Neuron (in vitro differentiated cells): ENCODE data around the gene OLFML3.
A peak's percentile ranks its signal among the peaks of the same experiment; 100 is the strongest.
"Not testable (repeated sequence)": the region's sequence is repeated elsewhere in the genome, so short reads cannot be mapped to it uniquely, and the experiment has no call there.

Source experiments
- H2AFZ ChIP-seq: one replicate; pipeline ENCODE4 v1.6.1; 2013; ENCODE audit warnings: low read depth, mild to moderate bottlenecking, inconsistent platforms, low read length, moderate library complexity
- H3K27me3 ChIP-seq: one replicate; pipeline ENCODE4 v1.6.1; 2013; ENCODE audit warnings: low read length; ENCODE audit not compliant: insufficient read depth
- H3K36me3 ChIP-seq: one replicate; pipeline ENCODE4 v1.6.1; 2013; ENCODE audit warnings: low read length; ENCODE audit not compliant: insufficient read depth
- H3K4me1 ChIP-seq: one replicate; pipeline ENCODE4 v1.6.1; 2013; ENCODE audit warnings: low read length; ENCODE audit not compliant: insufficient read depth
- H3K4me3 ChIP-seq: 2 replicates; pipeline ENCODE4 v1.5.1; 2013; ENCODE audit warnings: mild to moderate bottlenecking, low read length, moderate library complexity
- H3K9me3 ChIP-seq: one replicate; pipeline ENCODE4 v1.6.1; 2013; ENCODE audit warnings: low read length

The OLFML3 gene

GRCh38 chr1:113987259-113987658, 8.0 kb downstream of the OLFML3 start:
- Histone ChIP-seq H3K4me3 (no peak overlapping the region), H3K27me3 (no peaks in the 10 kb centered on the region), H3K36me3 (no peaks in the 10 kb centered on the region), H2AFZ (no peak overlapping the region), H3K9me3 (no peaks in the 10 kb centered on the region), H3K4me1 (no peaks in the 10 kb centered on the region)

GRCh38 chr1:113990530-113990929, 11.3 kb downstream of the OLFML3 start:
- Histone ChIP-seq H2AFZ (no peak overlapping the region), H3K27me3 (no peaks in the 10 kb centered on the region), H3K36me3 (no peaks in the 10 kb centered on the region), H3K4me3 (no peak overlapping the region), H3K4me1 (no peaks in the 10 kb centered on the region), H3K9me3 (peaks cover 2% of the 10 kb centered on the region)

DNA sequence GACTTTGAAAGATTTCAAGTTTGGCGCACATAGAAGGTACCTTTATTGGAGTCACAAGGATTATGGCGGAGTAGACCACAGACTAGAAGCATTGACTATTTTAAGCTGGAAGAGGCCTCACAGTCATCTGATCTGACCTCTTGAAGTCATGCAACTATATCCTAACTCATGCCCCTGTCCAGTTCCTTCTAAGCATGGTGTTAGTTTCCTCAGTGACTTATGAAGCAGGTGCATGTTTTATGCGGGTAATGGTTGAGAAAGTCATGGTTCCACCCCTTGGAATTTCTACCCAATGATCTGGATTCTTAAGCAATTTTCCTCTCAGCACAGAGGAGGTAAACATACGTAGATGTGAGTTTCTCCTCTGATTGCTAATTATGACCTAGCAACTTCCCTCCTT, 11.7 kb downstream of the OLFML3 start:
- no peak overlapping the region for H3K4me3 ChIP-seq
- H3K9me3 ChIP-seq, result peaks cover 2% of the 10 kb centered on the region
- H3K27me3 ChIP-seq, result no peaks in the 10 kb centered on the region
- H2AFZ ChIP-seq, result no peak overlapping the region
- no peaks in the 10 kb centered on the region for H3K36me3 ChIP-seq
- H3K4me1 ChIP-seq, result no peaks in the 10 kb centered on the region

DNA sequence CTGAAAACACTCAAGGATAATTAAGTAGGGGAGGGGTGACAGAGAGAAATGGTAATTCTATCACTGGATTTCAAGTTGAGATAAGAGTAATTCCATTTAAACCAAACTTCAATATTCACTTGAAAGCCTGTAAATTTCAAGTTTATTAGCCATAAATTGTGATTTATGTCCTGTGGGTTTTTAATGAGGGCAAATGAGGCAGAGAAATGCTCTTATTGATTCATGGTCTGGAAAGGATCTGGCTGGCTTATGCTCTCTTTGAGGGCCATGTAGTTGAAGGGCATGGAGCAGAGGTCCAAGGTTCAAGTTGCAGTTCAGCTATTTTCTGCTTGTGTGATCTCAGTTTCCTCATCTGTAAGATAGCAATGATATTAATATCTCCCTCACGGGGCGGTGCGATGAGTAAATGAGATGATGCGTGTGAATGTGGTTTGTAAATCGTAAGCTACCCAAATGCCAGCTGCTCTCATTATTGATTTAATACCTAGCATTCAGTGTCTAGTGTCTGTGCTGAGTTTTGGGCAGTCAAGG, 12.3 kb downstream of the OLFML3 start:
- H3K36me3 ChIP-seq, result no peaks in the 10 kb centered on the region
- no peak overlapping the region for H2AFZ ChIP-seq
- no peak overlapping the region for H3K4me3 ChIP-seq
- H3K4me1 ChIP-seq, result no peaks in the 10 kb centered on the region
- peaks cover 2% of the 10 kb centered on the region for H3K9me3 ChIP-seq
- no peaks in the 10 kb centered on the region for H3K27me3 ChIP-seq

- Histone ChIP-seq H3K9me3 (peaks cover 2% of the 10 kb centered on the region), H3K27me3 (no peaks in the 10 kb centered on the region), H3K4me1 (no peaks in the 10 kb centered on the region), H3K4me3 (no peak overlapping the region), H3K36me3 (no peaks in the 10 kb centered on the region), H2AFZ (no peak overlapping the region)
Observed at GRCh38 chr1:113993072-113993471, 13.8 kb downstream of the OLFML3 start.

GRCh38 chr1:113993766-113994165, 14.5 kb downstream of the OLFML3 start:
- H3K4me1 ChIP-seq, result no peaks in the 10 kb centered on the region
- peaks cover 2% of the 10 kb centered on the region for H3K9me3 ChIP-seq
- H3K27me3 ChIP-seq, result peaks cover 2% of the 10 kb centered on the region
- no peak overlapping the region for H3K4me3 ChIP-seq
- H2AFZ ChIP-seq, result no peak overlapping the region
- H3K36me3 ChIP-seq, result no peaks in the 10 kb centered on the region

- Histone ChIP-seq H3K4me1 (no peaks in the 10 kb centered on the region), H3K27me3 (peaks cover 2% of the 10 kb centered on the region), H2AFZ (no peak overlapping the region)
Observed at GRCh38 chr1:113995382-113995781, 16.1 kb downstream of the OLFML3 start.

GRCh38 chr1:113998361-113998760, 19.1 kb downstream of the OLFML3 start:
- no peak overlapping the region for H3K4me3 ChIP-seq
- H3K9me3 ChIP-seq, result peaks cover 2% of the 10 kb centered on the region
- no peak overlapping the region for H2AFZ ChIP-seq
- H3K27me3 ChIP-seq, result peaks cover 2% of the 10 kb centered on the region
- peaks cover 8% of the 10 kb centered on the region for H3K4me1 ChIP-seq
- no peaks in the 10 kb centered on the region for H3K36me3 ChIP-seq

More at GRCh38 chr1:113995382-113995781, 16.1 kb downstream of the OLFML3 start:
- Histone ChIP-seq H3K36me3 (no peaks in the 10 kb centered on the region), H3K9me3 (peaks cover 2% of the 10 kb centered on the region), H3K4me3 (no peak overlapping the region)

GRCh38 chr1:113999233-113999632, 20.0 kb downstream of the OLFML3 start:
- no peaks in the 10 kb centered on the region for H3K36me3 ChIP-seq
- peaks cover 2% of the 10 kb centered on the region for H3K27me3 ChIP-seq
- H2AFZ ChIP-seq, result no peak overlapping the region
- no peaks in the 10 kb centered on the region for H3K9me3 ChIP-seq
- no peak overlapping the region for H3K4me3 ChIP-seq
- peaks cover 9% of the 10 kb centered on the region for H3K4me1 ChIP-seq

- Histone ChIP-seq H3K27me3 (peaks cover 2% of the 10 kb centered on the region), H3K36me3 (no peaks in the 10 kb centered on the region), H3K9me3 (no peaks in the 10 kb centered on the region), H3K4me1 (peaks cover 9% of the 10 kb centered on the region), H3K4me3 (no peak overlapping the region), H2AFZ (no peak overlapping the region)
Observed at GRCh38 chr1:113999799-114000198, 20.5 kb downstream of the OLFML3 start.

DNA sequence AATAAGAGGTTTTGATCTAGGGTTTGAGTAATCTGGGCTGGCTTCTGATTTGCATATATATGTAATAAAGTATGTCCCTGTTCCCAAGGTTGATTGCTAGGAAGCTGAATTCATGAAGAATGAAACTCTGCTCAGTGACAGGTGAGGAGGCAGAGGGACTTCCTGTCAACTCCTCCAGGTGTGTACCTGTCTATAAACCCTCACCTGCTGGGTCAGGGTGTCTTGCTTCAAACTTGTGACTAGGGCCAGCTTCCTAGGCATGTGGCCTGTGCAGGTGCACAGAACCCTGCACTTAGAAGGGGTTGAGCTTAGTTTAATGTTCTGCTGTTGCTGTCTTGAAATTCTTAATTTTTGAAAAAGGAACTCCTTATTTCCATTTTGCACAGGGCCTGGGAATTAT, 21.1 kb downstream of the OLFML3 start:
- no peak overlapping the region for H2AFZ ChIP-seq
- peaks cover 2% of the 10 kb centered on the region for H3K27me3 ChIP-seq
- no peaks in the 10 kb centered on the region for H3K36me3 ChIP-seq
- H3K4me1 ChIP-seq, result peaks cover 9% of the 10 kb centered on the region
- no peak overlapping the region for H3K4me3 ChIP-seq
- H3K9me3 ChIP-seq, result no peaks in the 10 kb centered on the region

DNA sequence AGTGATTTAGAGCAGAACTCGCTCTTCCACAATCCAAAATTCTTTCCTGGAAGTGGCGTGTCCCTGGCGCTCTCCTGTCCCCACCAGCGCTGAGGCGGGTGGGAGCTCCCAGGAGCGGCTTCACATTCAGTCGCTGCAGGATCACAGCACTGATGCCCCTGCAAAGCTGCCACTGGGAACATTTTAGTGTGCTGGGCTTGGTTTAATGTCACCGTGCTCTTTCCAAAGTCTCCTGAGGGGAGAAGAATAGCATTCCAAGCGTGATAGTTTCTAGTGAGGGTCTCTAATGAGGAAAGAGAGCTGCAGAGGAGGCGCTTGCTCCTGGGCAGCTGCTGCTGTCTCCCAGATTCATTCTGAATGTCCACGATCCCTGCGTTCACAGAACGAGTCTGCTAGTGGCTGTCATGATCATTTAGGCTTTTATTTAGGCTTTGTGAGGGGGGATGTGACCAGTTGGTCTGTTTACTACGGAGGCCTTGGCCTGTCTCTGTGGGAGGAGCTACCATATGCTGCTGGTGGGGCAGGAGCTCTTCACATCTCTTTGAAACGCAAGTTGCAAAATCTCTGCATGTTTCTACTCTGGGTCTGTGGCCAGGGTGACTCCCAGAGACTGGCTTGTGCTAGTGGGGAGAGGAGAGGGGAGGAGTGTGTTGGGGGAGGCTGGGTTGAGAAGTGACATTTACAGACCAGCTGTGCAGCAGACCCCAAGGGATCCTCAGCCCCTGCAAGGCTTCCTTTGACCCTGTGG, 23.4 kb downstream of the OLFML3 start:
- H3K4me3 ChIP-seq, result no peak overlapping the region
- peaks cover 9% of the 10 kb centered on the region for H3K4me1 ChIP-seq
- peak overlapping the region; percentile 81 for H2AFZ ChIP-seq
- no peaks in the 10 kb centered on the region for H3K36me3 ChIP-seq
- H3K27me3 ChIP-seq, result peaks cover 2% of the 10 kb centered on the region
- H3K9me3 ChIP-seq, result no peaks in the 10 kb centered on the region

- Histone ChIP-seq H3K36me3 (no peaks in the 10 kb centered on the region), H3K9me3 (no peaks in the 10 kb centered on the region), H3K4me1 (peaks cover 9% of the 10 kb centered on the region), H3K27me3 (no peaks in the 10 kb centered on the region), H3K4me3 (no peak overlapping the region), H2AFZ (no peak overlapping the region)
Observed at GRCh38 chr1:114003431-114003830, 24.2 kb downstream of the OLFML3 start.

GRCh38 chr1:114006825-114007224, 27.6 kb downstream of the OLFML3 start:
- not testable (repeated sequence) for H3K4me3 ChIP-seq, H3K4me1 ChIP-seq, H2AFZ ChIP-seq, H3K27me3 ChIP-seq, H3K36me3 ChIP-seq, H3K9me3 ChIP-seq
